Astrocyte of the spinal cord (primary cell): ENCODE data around the gene GSX2.

Experiments
- DNase-seq: peaks from one replicate; pipeline ENCODE4 v3.0.0; 2011; ENCODE audit warnings: low read depth, low spot score
- H3K4me3 ChIP-seq: 2 replicates; pipeline ENCODE4 v1.5.1; 2011; ENCODE audit warnings: low read depth, mild to moderate bottlenecking, low read length, moderate library complexity
- in situ Hi-C: cut with HindIII; loops from 2 replicates; pipeline ENCODE4 v1.10.0; 2017; ENCODE audit warnings: low sequenced_read_pairs
- TF ChIP-seq, protein P1 (sequence below): IDR thresholded peaks from 2 replicates; pipeline ENCODE4 v1.5.1; 2012; ENCODE audit warnings: low read depth, mild to moderate bottlenecking, low read length, inconsistent platforms

GSX2 gene

DNA sequence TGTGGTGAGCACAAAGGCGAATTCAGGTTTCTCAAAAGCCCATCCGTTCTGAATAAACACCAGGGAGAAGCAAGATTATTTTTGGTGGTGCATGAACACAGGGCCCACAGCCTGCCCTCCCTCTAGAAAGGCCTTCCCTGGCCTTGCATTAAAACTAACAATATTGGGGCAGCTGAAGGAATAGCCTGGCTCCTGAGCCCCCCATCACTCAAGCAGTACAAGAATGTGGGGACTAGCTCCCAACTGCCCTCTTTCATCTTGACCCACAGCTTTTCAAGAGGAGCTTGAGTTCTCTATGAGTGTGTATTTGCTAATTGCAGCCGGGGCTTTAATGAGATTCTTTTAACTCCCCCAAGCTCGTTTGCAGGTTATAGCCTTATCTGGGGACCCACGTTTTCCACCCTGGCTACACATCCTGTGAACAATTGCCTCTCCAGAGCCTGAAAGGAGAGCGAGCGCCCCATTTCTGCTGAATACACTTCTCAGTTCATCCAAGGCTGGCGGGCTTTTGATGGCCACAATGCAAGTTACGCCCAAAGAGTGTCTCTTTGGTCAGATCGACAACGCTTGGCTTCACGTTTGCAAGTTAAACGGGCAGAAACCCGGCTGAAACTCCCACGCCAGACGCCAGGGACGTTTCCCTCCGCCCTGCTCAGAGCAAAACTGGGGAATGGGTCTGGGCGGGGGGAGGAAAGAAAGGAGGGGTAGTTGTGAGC is 4.7 kb upstream of the GSX2 start:
- TF ChIP-seq, protein P1, sequence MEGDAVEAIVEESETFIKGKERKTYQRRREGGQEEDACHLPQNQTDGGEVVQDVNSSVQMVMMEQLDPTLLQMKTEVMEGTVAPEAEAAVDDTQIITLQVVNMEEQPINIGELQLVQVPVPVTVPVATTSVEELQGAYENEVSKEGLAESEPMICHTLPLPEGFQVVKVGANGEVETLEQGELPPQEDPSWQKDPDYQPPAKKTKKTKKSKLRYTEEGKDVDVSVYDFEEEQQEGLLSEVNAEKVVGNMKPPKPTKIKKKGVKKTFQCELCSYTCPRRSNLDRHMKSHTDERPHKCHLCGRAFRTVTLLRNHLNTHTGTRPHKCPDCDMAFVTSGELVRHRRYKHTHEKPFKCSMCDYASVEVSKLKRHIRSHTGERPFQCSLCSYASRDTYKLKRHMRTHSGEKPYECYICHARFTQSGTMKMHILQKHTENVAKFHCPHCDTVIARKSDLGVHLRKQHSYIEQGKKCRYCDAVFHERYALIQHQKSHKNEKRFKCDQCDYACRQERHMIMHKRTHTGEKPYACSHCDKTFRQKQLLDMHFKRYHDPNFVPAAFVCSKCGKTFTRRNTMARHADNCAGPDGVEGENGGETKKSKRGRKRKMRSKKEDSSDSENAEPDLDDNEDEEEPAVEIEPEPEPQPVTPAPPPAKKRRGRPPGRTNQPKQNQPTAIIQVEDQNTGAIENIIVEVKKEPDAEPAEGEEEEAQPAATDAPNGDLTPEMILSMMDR: no peak
- in situ Hi-C loops: no loop called here
- H3K4me3 ChIP-seq: no peak overlapping the region
- DNase-seq: no peak

DNA sequence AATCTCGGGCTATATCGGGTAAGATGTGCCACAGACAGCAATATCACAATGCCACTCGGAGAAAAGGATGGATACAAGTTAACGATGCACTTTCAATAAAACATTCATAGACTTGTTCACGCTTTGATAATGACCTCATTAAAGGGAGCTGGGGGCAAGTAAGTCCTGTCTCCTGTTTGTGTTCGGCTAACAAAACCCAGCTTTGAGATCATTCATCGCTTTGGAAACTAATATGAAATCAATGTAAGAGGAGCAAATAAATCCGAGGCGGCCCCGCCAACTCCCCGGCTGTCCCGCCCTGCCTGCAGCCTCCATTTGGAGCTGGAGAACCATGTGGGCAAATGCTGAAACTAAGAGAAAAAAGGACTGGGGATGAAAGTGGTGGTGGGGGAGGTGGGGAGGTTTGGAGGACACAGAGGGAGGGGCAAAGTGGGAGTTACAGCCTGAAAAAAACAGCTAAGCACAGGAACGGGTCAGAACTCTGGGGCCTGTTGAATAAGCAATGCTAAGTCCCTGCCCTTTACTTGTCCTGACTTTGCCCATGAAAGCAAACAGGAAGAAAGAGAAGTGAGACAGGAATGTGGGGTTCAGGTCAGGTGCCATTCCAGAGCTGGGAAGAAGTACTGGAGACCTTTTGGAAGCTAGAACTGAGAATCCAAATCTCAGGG is 3.5 kb upstream of the GSX2 start:
- TF ChIP-seq, protein P1: no peak
- H3K4me3 ChIP-seq: no peak overlapping the region
- in situ Hi-C loops: no loop called here
- DNase-seq: no peak

DNA sequence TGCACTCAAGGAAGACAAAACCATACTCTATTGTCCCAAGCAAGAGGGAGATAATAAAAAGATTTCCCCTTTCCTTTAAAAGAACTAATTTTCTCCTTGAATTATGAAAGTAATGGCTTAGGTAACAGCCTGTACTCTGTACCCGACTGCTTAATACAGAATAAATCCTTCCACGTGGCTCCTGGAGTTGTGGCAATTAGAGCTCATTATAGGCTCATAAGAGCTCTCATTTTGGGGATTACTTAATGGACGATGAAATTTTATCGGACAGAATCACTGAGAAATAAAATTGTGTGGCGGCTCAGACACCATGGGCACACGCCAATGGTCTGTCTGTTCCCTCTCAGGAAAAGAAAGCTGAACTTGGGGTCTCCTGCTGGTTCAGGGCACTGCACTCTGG is 2.8 kb upstream of the GSX2 start:
- H3K4me3 ChIP-seq: no peak overlapping the region
- in situ Hi-C loops: no loop called here
- no peak for DNase-seq
- TF ChIP-seq, protein P1: no peak

DNA sequence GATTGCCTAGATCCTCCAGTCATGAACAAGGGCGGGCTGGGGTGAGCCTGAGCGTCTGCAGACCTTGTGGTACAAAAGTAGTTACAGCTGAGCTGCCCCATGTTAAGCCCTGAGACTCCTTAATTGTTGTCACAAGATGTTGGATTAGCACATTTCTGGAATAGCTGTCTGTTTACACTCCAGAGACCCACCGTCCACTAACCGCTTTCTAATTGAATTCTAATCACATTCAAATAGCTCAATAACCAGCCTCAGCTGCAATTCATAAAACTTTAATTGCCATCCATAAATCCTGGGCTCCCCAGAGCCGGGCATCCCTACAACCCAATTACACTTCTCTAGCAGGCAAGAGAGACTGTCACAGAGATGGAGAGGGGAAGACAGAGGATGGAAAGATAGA is 1.6 kb upstream of the GSX2 start:
- in situ Hi-C loops: no loop called here
- no peak overlapping the region for H3K4me3 ChIP-seq
- no peak for DNase-seq
- TF ChIP-seq, protein P1: no peak

DNA sequence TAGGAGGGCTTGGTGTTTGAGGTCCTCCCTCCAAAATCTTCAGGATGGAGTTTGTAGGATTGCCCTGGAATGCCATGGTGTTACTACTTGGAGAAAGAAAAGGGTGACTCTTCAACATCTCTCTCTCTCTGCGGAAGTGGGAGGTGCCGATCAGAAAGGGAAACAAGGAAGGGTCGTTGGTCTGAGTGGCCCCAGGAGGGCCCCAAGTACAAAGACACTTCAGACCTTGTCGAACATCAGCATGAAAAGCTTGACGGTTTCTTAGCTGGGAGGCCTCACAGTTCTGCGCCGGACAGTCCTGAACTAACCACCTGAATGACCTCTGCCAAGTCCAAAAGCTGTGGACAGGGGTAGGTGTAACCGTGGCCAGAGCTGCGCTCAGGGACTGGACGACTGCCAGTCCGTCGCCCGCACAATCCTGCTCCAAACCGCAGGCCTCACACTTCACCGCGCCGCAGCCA is 646 bp upstream of the GSX2 start:
- in situ Hi-C loops: no loop called here

DNA sequence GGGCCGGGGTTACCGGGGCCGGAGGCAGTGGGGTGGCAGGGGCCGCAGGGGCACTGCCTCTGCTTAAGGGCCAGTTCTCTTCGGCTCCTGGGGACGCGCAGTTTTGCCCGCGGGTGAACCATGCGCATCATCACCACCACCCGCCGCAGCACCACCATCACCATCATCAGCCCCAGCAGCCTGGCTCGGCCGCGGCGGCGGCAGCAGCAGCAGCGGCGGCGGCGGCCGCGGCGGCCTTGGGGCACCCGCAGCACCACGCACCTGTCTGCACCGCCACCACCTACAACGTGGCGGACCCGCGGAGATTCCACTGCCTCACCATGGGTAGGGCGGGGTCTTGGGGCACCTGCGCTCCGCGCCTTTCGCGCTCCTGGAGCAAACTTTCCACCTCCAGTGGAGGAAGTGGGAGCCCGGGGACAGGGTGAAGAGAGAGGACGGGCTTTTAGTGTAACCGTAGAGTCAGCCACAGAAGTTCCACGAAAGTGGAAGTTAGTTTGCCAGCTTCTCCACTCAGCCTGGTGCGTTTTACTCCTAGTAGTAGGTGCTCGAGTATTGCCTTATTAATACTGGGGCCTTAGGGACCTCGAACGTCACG is 729 bp downstream of the GSX2 start:
- in situ Hi-C loops: no loop called here
- TF ChIP-seq, protein P1: no peak
- peak overlapping the region; percentile 18 for H3K4me3 ChIP-seq
- no peak for DNase-seq

More for the DNA sequence above, 646 bp upstream of the GSX2 start:
- H3K4me3 ChIP-seq: peak overlapping the region; percentile 32
- DNase-seq: no peak
- TF ChIP-seq, protein P1: no peak
